ENCODE results near the gene NFIL3. TPM values are rescaled to one million over a fixed set of nuclear protein-coding genes. Genes with fewer than 3 reads are reported as not detected.
"Not testable (repeated sequence)": the region's sequence is repeated elsewhere in the genome, so short reads cannot be mapped to it uniquely, and the experiment has no call there.

The NFIL3 gene
- total RNA-seq (2021; ENCODE audit: unreplicated experiment), result 13.3 TPM
- 6.9 TPM for polyA plus RNA-seq (2012; ENCODE audit: insufficient read length)
- Bru-seq, nascent RNA, result percentile 75 among the genes with signal in this experiment
- percentile 70 among the genes with signal in this experiment for BruChase-seq, experiment 1, labeled RNA remaining after a 2-hour chase
- percentile 55 among the genes with signal in this experiment for BruChase-seq, experiment 2, labeled RNA remaining after a 6-hour chase
- long read RNA-seq, transcript NFIL3-201 (2 exons, 2,085 nt), result major isoform, 37 of 44 reads
- long read RNA-seq, partial matches to known transcripts, result 1 of 44 reads
- long read RNA-seq, other reads (novel, unspliced or antisense), result 6 of 44 reads

GRCh38 chr9:91423785-91424402 is at the start of gene NFIL3:
Gene NFIL3 (minus strand): TSS chr9:91423832. CDS start chr9:91410734, 13,098 bp downstream.
- ATAC-seq, result peak; percentile 87
- Histone ChIP-seq H3K27me3 (ENCODE audit: control insufficient read depth, insufficient read depth, low read length) (no peaks in the 10 kb centered on the region), H3K36me3 (ENCODE audit: control insufficient read depth, insufficient read depth, low read length) (no peaks in the 10 kb centered on the region; the same call in 1 of the 2 replicates), H3K9me3 (ENCODE audit: control insufficient read depth, insufficient read depth, low read depth, low read length) (no peaks in the 10 kb centered on the region), H3K4me1 (ENCODE audit: control insufficient read depth, insufficient read depth, low read length) (peaks cover 16% of the 10 kb centered on the region), H3K4me3 (ENCODE audit: low read depth in 2 of 2, low read length in 2 of 2) (peak within 1 kb of the TSS; percentile 77 to 82), H3K27ac (ENCODE audit: low read length) (peak within 1 kb of the TSS; percentile 72)
- BruUV-seq (replicated peaks), result no TSS peak
- DNase-seq (ENCODE audit: low read depth, low spot score), result no peak
- CTCF ChIA-PET, result interaction anchor here (0.6 kb wide), 4 partner anchors 19 to 1127 kb away, joined by 3 to 17 read pairs (median 6); no protein-coding TSS in a partner anchor
- in situ Hi-C loops (cut with HindIII; ENCODE audit: low pct_unique_long_range_greater_than_20kb, low sequenced_read_pairs) (no loop called here), intact Hi-C loops (cut with micrococcal nuclease; ENCODE audit: unreplicated experiment) (loop anchor here (2.0 kb wide), 1 partner anchor 387 kb away; no protein-coding TSS in a partner anchor)
- no peak for TF ChIP-seq REST (IDR thresholded peaks at IDR 0.05; ENCODE audit: insufficient read depth in 1 of 2, low read depth in 2 of 2, low read length in 1 of 2)
- no peak for TF ChIP-seq POLR2AphosphoS5 (IDR thresholded peaks at IDR 0.05; ENCODE audit: low read depth, low read length)
- TF ChIP-seq TCF7L2 (IDR thresholded peaks at IDR 0.05; ENCODE audit: low read depth, low read length), result no peak
- TF ChIP-seq SIN3A (IDR thresholded peaks at IDR 0.05; ENCODE audit: borderline replicate concordance, insufficient read depth, low read depth, low read length), result no peak
- no peak for TF ChIP-seq CTCF (IDR thresholded peaks at IDR 0.05)
- POLR2A ChIA-PET, result interaction anchor here (0.5 to 0.7 kb wide), 3 partner anchors 11 to 902 kb away, joined by 8 to 13 read pairs (median 12); no protein-coding TSS in a partner anchor

GRCh38 chr9:91471524-91471923 is 47.9 kb upstream of the NFIL3 start:
- BruUV-seq (replicated peaks); POLR2A ChIA-PET; ATAC-seq; CTCF ChIA-PET; H3K9me3 ChIP-seq (ENCODE audit: control insufficient read depth, insufficient read depth, low read depth, low read length); DNase-seq (ENCODE audit: low read depth, low spot score); H3K4me1 ChIP-seq (ENCODE audit: control insufficient read depth, insufficient read depth, low read length); H3K27ac ChIP-seq (ENCODE audit: low read length); H3K36me3 ChIP-seq (ENCODE audit: control insufficient read depth, insufficient read depth, low read length); H3K27me3 ChIP-seq (ENCODE audit: control insufficient read depth, insufficient read depth, low read length); in situ Hi-C loops (cut with HindIII; ENCODE audit: low pct_unique_long_range_greater_than_20kb, low sequenced_read_pairs); H3K4me3 ChIP-seq (ENCODE audit: low read depth in 2 of 2, low read length in 2 of 2); intact Hi-C loops (cut with micrococcal nuclease; ENCODE audit: unreplicated experiment): not testable (repeated sequence)

- ATAC-seq (no peak), DNase-seq (ENCODE audit: low read depth, low spot score) (no peak)
- TF ChIP-seq POLR2AphosphoS5 (IDR thresholded peaks at IDR 0.05; ENCODE audit: low read depth, low read length) (no peak), TCF7L2 (IDR thresholded peaks at IDR 0.05; ENCODE audit: low read depth, low read length) (no peak), REST (IDR thresholded peaks at IDR 0.05; ENCODE audit: insufficient read depth in 1 of 2, low read depth in 2 of 2, low read length in 1 of 2) (no peak), CTCF (IDR thresholded peaks at IDR 0.05) (no peak), SIN3A (IDR thresholded peaks at IDR 0.05; ENCODE audit: borderline replicate concordance, insufficient read depth, low read depth, low read length) (no peak)
- H3K27me3 ChIP-seq (ENCODE audit: control insufficient read depth, insufficient read depth, low read length), result no peaks in the 10 kb centered on the region
- H3K4me1 ChIP-seq (ENCODE audit: control insufficient read depth, insufficient read depth, low read length), result no peaks in the 10 kb centered on the region
- H3K36me3 ChIP-seq (ENCODE audit: control insufficient read depth, insufficient read depth, low read length), result no peaks in the 10 kb centered on the region
- intact Hi-C loops (cut with micrococcal nuclease; ENCODE audit: unreplicated experiment) (no loop called here), in situ Hi-C loops (cut with HindIII; ENCODE audit: low pct_unique_long_range_greater_than_20kb, low sequenced_read_pairs) (no loop called here)
- CTCF ChIA-PET, result no interaction called here
- no peaks in the 10 kb centered on the region for H3K9me3 ChIP-seq (ENCODE audit: control insufficient read depth, insufficient read depth, low read depth, low read length)
- H3K27ac ChIP-seq (ENCODE audit: low read length), result no peak overlapping the region
- no peak overlapping the region for H3K4me3 ChIP-seq (ENCODE audit: low read depth in 2 of 2, low read length in 2 of 2)
- POLR2A ChIA-PET, result no interaction called here
- no TSS peak for BruUV-seq (replicated peaks)
Observed at GRCh38 chr9:91465420-91465819, 41.8 kb upstream of the NFIL3 start.

Measured in Panc1 (cell line).